ENCODE data around the gene TFF3. TPM values are rescaled to one million over a fixed set of nuclear protein-coding genes. Genes with fewer than 3 reads are reported as not detected.

The TFF3 gene
- total and polyA plus RNA-seq, 10 of the 15 experiments (the other 5 are each of a cell fraction or from before 2014, with no cell fraction given), result not detected

DNA sequence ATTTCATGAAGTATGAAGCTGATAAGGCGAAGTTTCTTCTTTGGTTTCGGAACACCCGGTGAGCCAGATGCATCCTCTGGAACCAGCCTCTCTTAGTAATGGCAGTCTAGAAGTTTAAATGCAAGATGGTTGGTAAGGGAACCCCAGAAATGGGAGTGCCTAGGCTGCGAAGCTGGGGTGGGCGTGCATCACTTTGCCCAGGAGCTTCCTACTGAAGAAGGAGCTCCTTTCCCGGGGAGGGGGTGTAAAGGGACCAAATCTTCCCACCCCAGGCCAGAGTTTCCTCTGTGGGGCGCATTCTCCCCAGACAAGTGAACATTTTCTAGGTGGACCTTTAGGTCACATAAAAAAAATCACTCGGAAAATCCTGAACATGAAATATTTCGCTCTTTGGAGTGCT lies 31.2 kb upstream of the TFF3 start (continued):
- TF ChIP-seq, protein P1, sequence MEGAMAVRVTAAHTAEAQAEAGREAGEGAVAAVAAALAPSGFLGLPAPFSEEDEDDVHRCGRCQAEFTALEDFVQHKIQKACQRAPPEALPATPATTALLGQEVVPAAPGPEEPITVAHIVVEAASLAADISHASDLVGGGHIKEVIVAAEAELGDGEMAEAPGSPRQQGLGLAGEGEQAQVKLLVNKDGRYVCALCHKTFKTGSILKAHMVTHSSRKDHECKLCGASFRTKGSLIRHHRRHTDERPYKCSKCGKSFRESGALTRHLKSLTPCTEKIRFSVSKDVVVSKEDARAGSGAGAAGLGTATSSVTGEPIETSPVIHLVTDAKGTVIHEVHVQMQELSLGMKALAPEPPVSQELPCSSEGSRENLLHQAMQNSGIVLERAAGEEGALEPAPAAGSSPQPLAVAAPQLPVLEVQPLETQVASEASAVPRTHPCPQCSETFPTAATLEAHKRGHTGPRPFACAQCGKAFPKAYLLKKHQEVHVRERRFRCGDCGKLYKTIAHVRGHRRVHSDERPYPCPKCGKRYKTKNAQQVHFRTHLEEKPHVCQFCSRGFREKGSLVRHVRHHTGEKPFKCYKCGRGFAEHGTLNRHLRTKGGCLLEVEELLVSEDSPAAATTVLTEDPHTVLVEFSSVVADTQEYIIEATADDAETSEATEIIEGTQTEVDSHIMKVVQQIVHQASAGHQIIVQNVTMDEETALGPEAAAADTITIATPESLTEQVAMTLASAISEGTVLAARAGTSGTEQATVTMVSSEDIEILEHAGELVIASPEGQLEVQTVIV (IDR thresholded peaks at IDR 0.05; ENCODE audit: borderline replicate concordance, partially characterized antibody), result no peak

DNA sequence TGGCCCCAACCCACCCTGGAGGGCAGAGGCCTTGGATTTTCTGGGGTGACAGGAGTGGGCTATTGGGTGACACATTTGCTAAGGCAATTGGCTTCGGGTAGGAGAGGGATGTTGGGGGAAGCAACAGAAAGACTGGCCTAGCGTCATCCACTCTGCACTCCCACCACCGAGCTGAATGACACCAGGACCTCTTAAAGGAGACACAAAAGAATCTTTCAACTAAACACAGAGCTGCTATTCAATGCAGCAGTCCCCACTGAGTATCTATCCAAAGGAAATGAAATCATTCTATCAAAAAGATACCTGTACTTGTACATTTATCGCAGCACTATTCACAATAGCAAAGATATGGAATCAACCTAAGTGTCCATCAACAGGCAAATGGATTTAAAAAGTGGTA lies 29.4 kb upstream of the TFF3 start:
- Histone ChIP-seq H3K4me2 (ENCODE audit: control insufficient read depth, insufficient read depth) (no peak overlapping the region), H3K9ac (ENCODE audit: control insufficient read depth, insufficient read depth, low read length) (no peak overlapping the region), H3K36me3 (ENCODE audit: control insufficient read depth in 2 of 2, insufficient read depth in 2 of 2, low read length in 1 of 2) (no peaks in the 10 kb centered on the region), H3K4me1 (ENCODE audit: control insufficient read depth, insufficient read depth, low read length) (no peaks in the 10 kb centered on the region), H3K27me3 (replicated peaks in 1 of 2; ENCODE audit: control insufficient read depth in 2 of 2, insufficient read depth in 2 of 2, low read length in 1 of 2) (no peaks in the 10 kb centered on the region), H3K79me2 (ENCODE audit: control insufficient read depth, insufficient read depth, low read length) (no peaks in the 10 kb centered on the region), H4K20me1 (ENCODE audit: control insufficient read depth, insufficient read depth) (no peaks in the 10 kb centered on the region), H3K27ac (ENCODE audit: control insufficient read depth, insufficient read depth) (no peak overlapping the region), H3K9me3 (replicated peaks; ENCODE audit: control insufficient read depth, insufficient read depth, low read length) (no peaks in the 10 kb centered on the region; the same call in 2 of the 3 replicates), H3K4me3 (no peak overlapping the region), H2AFZ (ENCODE audit: control insufficient read depth, low read depth, low read length) (no peak overlapping the region)
- ChIA-PET RAD21 (ENCODE audit: unreplicated experiment) (no interaction called here), SMC1A (ENCODE audit: uncharacterized antibody, unreplicated experiment) (no interaction called here), POLR2A (no interaction called here), CTCF (no interaction called here)
- in situ Hi-C loops (cut with MboI), result no loop called here
- DNase-seq (ENCODE audit: low read depth, low spot score) (no peak), FAIRE-seq (no peak), ATAC-seq (no peak)
- TF ChIP-seq POLR2AphosphoS5 (IDR thresholded peaks at IDR 0.05; ENCODE audit: low read length), result no peak
- no peak for TF ChIP-seq CREB1 (IDR thresholded peaks at IDR 0.05; ENCODE audit: low read depth)
- no peak for TF ChIP-seq MXI1 (IDR thresholded peaks at IDR 0.05; ENCODE audit: low read depth, low read length)
- no peak for TF ChIP-seq JUNB (IDR thresholded peaks at IDR 0.05)
- TF ChIP-seq FOXK2 (IDR thresholded peaks at IDR 0.05), result no peak
- TF ChIP-seq ZNF274 (IDR thresholded peaks at IDR 0.05; ENCODE audit: insufficient read depth, insufficient read length), result no peak
- no peak for TF ChIP-seq SIX5 (IDR thresholded peaks at IDR 0.05; ENCODE audit: low read depth, low read length, severe bottlenecking)
- 40% methylated on average over 4 of the region's 4 CpGs for WGBS (ENCODE audit: insufficient coverage, insufficient replicate concordance, low lambda C conversion rate, missing lambda C conversion rate)
- intact Hi-C loops (cut with micrococcal nuclease; ENCODE audit: unreplicated experiment), result no loop called here
- no TSS peak for BruUV-seq (replicated peaks)

All from GM12878 (cell line).